Adrenal gland (tissue), 12 donors: Measurements from ENCODE around the gene PFKFB1. TPM values are rescaled to one million over a fixed set of nuclear protein-coding genes. Genes with fewer than 3 reads are reported as not detected.
A peak's percentile ranks its signal among the peaks of the same experiment; 100 is the strongest.

Source experiments
- DNase-seq, 7 donors: peaks; one replicate each; pipeline ENCODE4 v3.0.0-alpha.2; 2019 to 2020
- H3K27ac ChIP-seq, 5 donors: fragments of 200-600 bp; sonication (generic) in 4 of 5; 1 replicate in 3 of 5; 2 replicates in 2 of 5; pipeline versions ENCODE4 v1.5.1 to v1.8.0; 2016 to 2020; ENCODE audit warnings: mild to moderate bottlenecking in 1 of 5
- H3K27me3 ChIP-seq: fragments of 200-600 bp; 2 replicates; pipeline ENCODE4 v1.8.0; 2021
- H3K36me3 ChIP-seq, 2 donors: fragments of 200-600 bp; replicated peaks in 1 of 2; 1 replicate in 1 of 2; 2 replicates in 1 of 2; pipeline versions ENCODE4 v1.5.1 to v1.8.0; 2018 to 2022
- H3K4me1 ChIP-seq, 2 donors: fragments of 200-600 bp; replicated peaks in 1 of 2; 1 replicate in 1 of 2; 2 replicates in 1 of 2; pipeline versions ENCODE4 v1.5.1 to v1.8.0; 2018 to 2021
- H3K4me3 ChIP-seq, 4 donors: fragments of 200-600 bp; sonication (generic) in 3 of 4; one replicate each; pipeline ENCODE4 v1.5.1; 2016 to 2018
- H3K9me3 ChIP-seq, 3 donors: fragments of 200-600 bp; sonication (generic) in 1 of 3; replicated peaks in 1 of 3; 1 replicate in 2 of 3; 2 replicates in 1 of 3; pipeline versions ENCODE4 v1.5.1 to v1.8.0; 2016 to 2021
- POLR2A ChIP-seq, 2 donors: fragments of 450-650 bp; IDR thresholded peaks; one replicate each; pipeline ENCODE4 v1.6.1; 2017; ENCODE audit warnings: antibody characterized with exemption in 2 of 2, mild to moderate bottlenecking in 2 of 2, moderate library complexity in 1 of 2
- WGBS, 4 donors: extraction: QIAGEN DNeasy Blood & Tissue Kit in 2 of 4; methylation state at CpG; one replicate each; pipeline versions ENCODE4 v1.1.5 to v1.1.7; 2013 to 2017; 5-methylcytosine and 5-hydroxymethylcytosine counted together
- intact Hi-C, 2 donors: fragments of 100-400 bp; cut with DNase I; formaldehyde crosslinking; loops; one replicate each; pipeline versions ENCODE4 v1.14.1 to v1.15.0; 2022 to 2023
- polyA plus RNA-seq, 3 donors: library from polyadenylated mRNA; stranded (reverse); fragments of 200-250 nt in 2 of 3; fragments of 350-450 nt in 1 of 3; fragmentation: Illumina TruSeq in 1 of 3; extraction: RNeasy Lipid Tissue Mini Kit (QIAGEN cat#74804) in 1 of 3; gene quantifications; one replicate each; pipeline ENCODE4 v1.2.3, GENCODE V29; 2013 to 2014
- total RNA-seq, 9 donors: library from RNA; depleted of rRNA in 4 of 9; stranded (reverse); fragments of >200 nt in 4 of 9; fragments of 120-200 nt in 1 of 9; fragmentation: NEBNext Ultra II Directional in 1 of 9; extraction: Animal tissue kit (Norgen Biotek cat#: 25700) in 1 of 9; gene quantifications; one replicate each; pipeline versions ENCODE4 v1.1.0 to v1.2.4, GENCODE V29; 2013 to 2023
- TF ChIP-seq, protein P1 (sequence below), 6 experiments: fragments of 450-650 bp in 4 of 6; fragments of 200-600 bp in 2 of 6; sonication (generic) in 1 of 6; IDR thresholded peaks; 1 replicate in 5 of 6; 2 replicates in 1 of 6; pipeline versions ENCODE4 v1.5.1 to v1.8.0; 2016 to 2021; ENCODE audit warnings: antibody characterized with exemption in 6 of 6, mild to moderate bottlenecking in 2 of 6, moderate library complexity in 1 of 6
- donor health status: healthy with polysubstance abuse.
- donor health status: Bipolar disorder and iron deficiency.
- donor health status: DM: yes; HTN: yes; CAD: no.
- donor health status: DM: no; HTN: no; CAD: no.
- donor health status: DM: no; HTN: no; CAD: no.
- donor health status: DM: yes; HTN: yes; CAD: no.

Gene PFKFB1
- total and polyA plus RNA-seq, 12 donors = 0.25 to 4.1 (median 0.41) TPM; not detected in 3

DNA sequence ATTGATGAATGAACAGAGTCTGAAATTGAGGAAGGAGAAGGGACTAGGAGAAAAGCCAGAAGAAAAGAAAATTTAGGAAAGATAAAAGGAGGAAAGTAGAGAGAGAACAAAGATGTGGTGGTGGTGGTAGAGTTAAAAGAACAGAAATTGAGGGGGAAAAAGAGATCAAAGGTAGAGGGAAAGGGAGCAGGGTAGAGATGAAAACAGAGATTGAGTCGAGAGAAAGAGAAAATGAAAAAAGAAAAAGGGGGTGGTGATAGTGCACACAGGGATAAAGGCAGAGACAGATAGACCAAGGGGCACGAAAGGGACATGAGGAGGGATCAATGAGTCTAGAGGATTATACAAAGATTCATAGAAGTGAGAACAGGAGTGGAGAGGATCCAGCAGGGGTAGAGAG is 32.9 kb upstream of the PFKFB1 start:
- H3K4me1 ChIP-seq = no peaks in the 10 kb centered on the region
- H3K36me3 ChIP-seq = no peaks in the 10 kb centered on the region
- no peak overlapping the region for H3K4me3 ChIP-seq
- intact Hi-C loops = no loop called here
- DNase-seq = no peak
- TF ChIP-seq, protein P1, sequence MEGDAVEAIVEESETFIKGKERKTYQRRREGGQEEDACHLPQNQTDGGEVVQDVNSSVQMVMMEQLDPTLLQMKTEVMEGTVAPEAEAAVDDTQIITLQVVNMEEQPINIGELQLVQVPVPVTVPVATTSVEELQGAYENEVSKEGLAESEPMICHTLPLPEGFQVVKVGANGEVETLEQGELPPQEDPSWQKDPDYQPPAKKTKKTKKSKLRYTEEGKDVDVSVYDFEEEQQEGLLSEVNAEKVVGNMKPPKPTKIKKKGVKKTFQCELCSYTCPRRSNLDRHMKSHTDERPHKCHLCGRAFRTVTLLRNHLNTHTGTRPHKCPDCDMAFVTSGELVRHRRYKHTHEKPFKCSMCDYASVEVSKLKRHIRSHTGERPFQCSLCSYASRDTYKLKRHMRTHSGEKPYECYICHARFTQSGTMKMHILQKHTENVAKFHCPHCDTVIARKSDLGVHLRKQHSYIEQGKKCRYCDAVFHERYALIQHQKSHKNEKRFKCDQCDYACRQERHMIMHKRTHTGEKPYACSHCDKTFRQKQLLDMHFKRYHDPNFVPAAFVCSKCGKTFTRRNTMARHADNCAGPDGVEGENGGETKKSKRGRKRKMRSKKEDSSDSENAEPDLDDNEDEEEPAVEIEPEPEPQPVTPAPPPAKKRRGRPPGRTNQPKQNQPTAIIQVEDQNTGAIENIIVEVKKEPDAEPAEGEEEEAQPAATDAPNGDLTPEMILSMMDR (IDR thresholded peaks at IDR 0.05) = no peak
- TF ChIP-seq POLR2A (IDR thresholded peaks at IDR 0.05) = no peak
- no peaks in the 10 kb centered on the region for H3K9me3 ChIP-seq
- no peak overlapping the region for H3K27ac ChIP-seq
- H3K27me3 ChIP-seq = no peaks in the 10 kb centered on the region
- 51 to 88% (median 67%) methylated on average over 2 of the region's 2 CpGs for WGBS, 4 donors

DNA sequence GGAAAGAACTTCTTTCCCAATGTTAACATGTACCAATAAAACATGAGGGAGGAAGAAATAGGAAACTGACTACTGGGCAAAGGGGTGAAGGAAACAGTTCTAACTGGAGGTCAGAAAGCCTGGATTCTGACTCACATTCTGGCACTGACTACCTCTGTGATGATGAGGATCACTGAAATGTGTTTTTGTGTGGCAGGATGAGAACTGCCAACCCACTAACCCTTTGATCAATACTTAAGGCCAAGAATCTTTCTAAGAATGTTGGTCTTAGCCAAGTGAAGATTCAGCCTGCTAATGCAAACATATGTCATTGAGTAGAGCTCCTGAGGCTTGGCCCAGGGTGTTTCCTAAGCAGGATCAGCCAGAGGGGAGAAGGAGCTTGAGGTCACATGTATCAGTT is 32.2 kb upstream of the PFKFB1 start:
- no peak overlapping the region for H3K4me3 ChIP-seq
- no peaks in the 10 kb centered on the region for H3K27me3 ChIP-seq
- H3K36me3 ChIP-seq = no peaks in the 10 kb centered on the region
- no peaks in the 10 kb centered on the region for H3K4me1 ChIP-seq
- intact Hi-C loops = no loop called here
- H3K27ac ChIP-seq = no peak overlapping the region
- no peaks in the 10 kb centered on the region for H3K9me3 ChIP-seq
- DNase-seq = no peak
- TF ChIP-seq, protein P1 (IDR thresholded peaks at IDR 0.05) = no peak
- TF ChIP-seq POLR2A (IDR thresholded peaks at IDR 0.05) = no peak

DNA sequence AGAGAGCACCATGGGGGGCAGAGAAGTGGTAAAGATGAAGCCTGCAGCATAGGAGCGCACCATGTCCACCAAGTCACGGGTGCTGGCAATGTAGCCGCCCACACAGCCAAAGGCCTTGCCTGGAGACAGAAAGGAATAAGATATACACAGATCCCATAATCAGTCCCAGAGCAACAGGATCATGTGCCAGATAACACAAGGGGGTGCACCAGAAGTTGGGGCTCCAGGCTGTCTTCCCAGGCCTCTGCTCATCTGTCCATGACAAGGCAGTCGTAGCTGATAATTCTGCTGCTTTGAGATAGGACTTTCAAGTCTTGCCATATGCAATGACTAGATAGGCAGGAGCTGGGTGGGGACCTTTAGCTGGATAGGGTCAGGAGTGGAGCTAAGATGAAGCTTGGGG is 20.9 kb upstream of the PFKFB1 start:
- no peak overlapping the region for H3K4me3 ChIP-seq
- H3K27ac ChIP-seq = no peak overlapping the region
- DNase-seq = no peak
- no peaks in the 10 kb centered on the region for H3K9me3 ChIP-seq
- 88 to 100% (median 95%) methylated on average over 3 to 4 of the region's 4 CpGs for WGBS, 4 donors
- intact Hi-C loops = no loop called here
- peaks cover 9% of the 10 kb centered on the region for H3K27me3 ChIP-seq
- no peaks in the 10 kb centered on the region for H3K36me3 ChIP-seq
- no peaks in the 10 kb centered on the region for H3K4me1 ChIP-seq
- TF ChIP-seq POLR2A (IDR thresholded peaks at IDR 0.05) = no peak
- TF ChIP-seq, protein P1 (IDR thresholded peaks at IDR 0.05) = no peak

DNA sequence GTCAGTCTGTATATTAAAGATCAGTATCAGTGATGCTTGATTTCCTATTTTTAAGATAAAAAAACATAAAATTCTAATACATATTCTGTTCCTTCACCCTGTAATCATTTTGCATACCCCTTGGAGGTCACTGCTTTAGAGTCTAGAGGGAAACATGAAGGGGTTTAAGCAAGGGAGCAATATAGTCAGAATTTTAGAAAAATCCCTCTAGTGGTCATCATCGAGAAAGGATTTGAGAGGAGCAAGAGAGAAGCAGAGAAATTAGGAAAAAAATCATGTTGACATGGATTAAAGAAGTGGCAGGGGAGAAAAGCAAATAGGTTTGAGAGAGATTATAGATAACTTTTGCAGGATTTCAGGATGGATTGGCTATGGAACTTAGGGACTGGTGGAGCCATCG is 17.3 kb upstream of the PFKFB1 start:
- Histone ChIP-seq H3K27me3 (peaks cover 9% of the 10 kb centered on the region), H3K9me3 (no peaks in the 10 kb centered on the region), H3K27ac (no peak overlapping the region), H3K4me1 (no peaks in the 10 kb centered on the region), H3K4me3 (no peak overlapping the region), H3K36me3 (no peaks in the 10 kb centered on the region)
- TF ChIP-seq, protein P1 (IDR thresholded peaks at IDR 0.05) = peak in 1 of 6 experiments; percentile 33
- TF ChIP-seq POLR2A (IDR thresholded peaks at IDR 0.05) = no peak
- intact Hi-C loops = no loop called here
- no peak for DNase-seq
- WGBS, 4 donors = 30 to 48% (median 41%) methylated on average over 2 of the region's 2 CpGs
